Muscle layer of duodenum (tissue), 2 donors: ENCODE results near the gene ZNF90.
"Not testable (repeated sequence)": the region's sequence is repeated elsewhere in the genome, so short reads cannot be mapped to it uniquely, and the experiment has no call there.

Experiments used
- H3K27ac ChIP-seq: one replicate; pipeline ENCODE4 v1.7.0; 2013; ENCODE audit warnings: mild to moderate bottlenecking, low read length
- H3K27me3 ChIP-seq: one replicate; pipeline ENCODE4 v1.7.0; 2013; ENCODE audit warnings: low read depth, mild to moderate bottlenecking, control low read depth, low read length
- H3K36me3 ChIP-seq, 2 donors: one replicate each; pipeline ENCODE4 v1.7.0; 2013; ENCODE audit warnings: low read length in 2 of 2, control low read depth in 1 of 2, mild to moderate bottlenecking in 1 of 2; ENCODE audit not compliant: insufficient read depth in 2 of 2, control insufficient read depth in 1 of 2
- H3K4me1 ChIP-seq, 2 donors: one replicate each; pipeline ENCODE4 v1.7.0; 2013; ENCODE audit warnings: low read length in 2 of 2, mild to moderate bottlenecking in 2 of 2, control low read depth in 1 of 2, moderate library complexity in 1 of 2; ENCODE audit not compliant: insufficient read depth in 2 of 2, control insufficient read depth in 1 of 2
- H3K4me3 ChIP-seq, 2 donors: one replicate each; pipeline ENCODE4 v1.7.0; 2013; ENCODE audit warnings: low read length in 2 of 2, low read depth in 1 of 2, mild to moderate bottlenecking in 1 of 2
- H3K9me3 ChIP-seq, 2 donors: one replicate each; pipeline ENCODE4 v1.7.0; 2013; ENCODE audit warnings: low read length in 2 of 2, control low read depth in 1 of 2, mild to moderate bottlenecking in 1 of 2; ENCODE audit not compliant: control insufficient read depth in 1 of 2
- donor health status: healthy.

Gene ZNF90

GRCh38 chr19:20107301-20107700 is 29.5 kb downstream of the ZNF90 start:
- no peaks in the 10 kb centered on the region for H3K27me3 ChIP-seq
- peak overlapping the region in 1 of 2 donors; percentile 4 for H3K4me3 ChIP-seq
- no peaks in the 10 kb centered on the region for H3K4me1 ChIP-seq
- no peak overlapping the region for H3K27ac ChIP-seq
- peaks cover 3 to 25% of the 10 kb centered on the region in 2 donors for H3K9me3 ChIP-seq
- H3K36me3 ChIP-seq = peaks cover 0 to 32% of the 10 kb centered on the region in 2 donors

- Histone ChIP-seq H3K36me3 (peaks cover 0 to 48% of the 10 kb centered on the region in 2 donors), H3K4me3 (peak overlapping the region; percentile 3 to 49), H3K9me3 (peaks cover 29 to 67% of the 10 kb centered on the region in 2 donors)
- H3K27me3 ChIP-seq, H3K4me1 ChIP-seq, H3K27ac ChIP-seq: not testable (repeated sequence)
Measured at GRCh38 chr19:20118064-20118839, 40.5 kb downstream of the ZNF90 start.

- Histone ChIP-seq H3K27ac (no peak overlapping the region), H3K4me3 (peak overlapping the region in 1 of 2 donors; percentile 49), H3K27me3 (no peaks in the 10 kb centered on the region), H3K9me3 (peaks cover 10 to 47% of the 10 kb centered on the region in 2 donors), H3K36me3 (peaks cover 0 to 41% of the 10 kb centered on the region in 2 donors), H3K4me1 (no peaks in the 10 kb centered on the region)
Measured at GRCh38 chr19:20124879-20125278, 47.1 kb downstream of the ZNF90 start.

- not testable (repeated sequence) for H3K4me3 ChIP-seq, H3K4me1 ChIP-seq, H3K27me3 ChIP-seq, H3K27ac ChIP-seq, H3K36me3 ChIP-seq
- peaks cover 6 to 19% of the 10 kb centered on the region in 2 donors for H3K9me3 ChIP-seq
Measured at GRCh38 chr19:20132933-20133332, 55.1 kb downstream of the ZNF90 start.

GRCh38 chr19:20137714-20138113 is 59.9 kb downstream of the ZNF90 start:
- not testable (repeated sequence) for H3K4me3 ChIP-seq, H3K27ac ChIP-seq, H3K27me3 ChIP-seq, H3K36me3 ChIP-seq, H3K4me1 ChIP-seq
- peaks cover 0 to 14% of the 10 kb centered on the region in 2 donors for H3K9me3 ChIP-seq

- Histone ChIP-seq H3K4me3 (no peak overlapping the region), H3K9me3 (no peaks in the 10 kb centered on the region), H3K27ac (no peak overlapping the region), H3K27me3 (no peaks in the 10 kb centered on the region), H3K36me3 (no peaks in the 10 kb centered on the region), H3K4me1 (no peaks in the 10 kb centered on the region)
Measured at GRCh38 chr19:20151617-20152145, 73.9 kb downstream of the ZNF90 start.

GRCh38 chr19:20152506-20152905 is 74.7 kb downstream of the ZNF90 start:
- H3K27ac ChIP-seq, H3K27me3 ChIP-seq, H3K4me3 ChIP-seq, H3K36me3 ChIP-seq, H3K9me3 ChIP-seq, H3K4me1 ChIP-seq: not testable (repeated sequence)

- Histone ChIP-seq H3K27me3 (no peaks in the 10 kb centered on the region), H3K27ac (no peak overlapping the region), H3K4me3 (no peak overlapping the region), H3K36me3 (no peaks in the 10 kb centered on the region), H3K9me3 (no peaks in the 10 kb centered on the region), H3K4me1 (no peaks in the 10 kb centered on the region)
Measured at GRCh38 chr19:20153281-20153680, 75.5 kb downstream of the ZNF90 start.

GRCh38 chr19:20154636-20155035 is 76.8 kb downstream of the ZNF90 start:
- no peaks in the 10 kb centered on the region for H3K36me3 ChIP-seq
- H3K27ac ChIP-seq = no peak overlapping the region
- H3K4me1 ChIP-seq = no peaks in the 10 kb centered on the region
- no peaks in the 10 kb centered on the region for H3K9me3 ChIP-seq
- no peaks in the 10 kb centered on the region for H3K27me3 ChIP-seq
- H3K4me3 ChIP-seq = no peak overlapping the region

GRCh38 chr19:20162821-20163220 is 85.0 kb downstream of the ZNF90 start:
- Histone ChIP-seq H3K36me3 (no peaks in the 10 kb centered on the region), H3K9me3 (no peaks in the 10 kb centered on the region), H3K27ac (no peak overlapping the region), H3K4me3 (no peak overlapping the region), H3K27me3 (no peaks in the 10 kb centered on the region), H3K4me1 (peaks cover 0 to under 1% of the 10 kb centered on the region in 2 donors)

GRCh38 chr19:20164456-20164855 is 86.7 kb downstream of the ZNF90 start:
- Histone ChIP-seq H3K9me3 (no peaks in the 10 kb centered on the region), H3K4me3 (no peak overlapping the region), H3K27me3 (no peaks in the 10 kb centered on the region), H3K27ac (no peak overlapping the region), H3K36me3 (no peaks in the 10 kb centered on the region), H3K4me1 (peaks cover 0 to 7% of the 10 kb centered on the region in 2 donors)
